Activated B cell treated with CpG ODN at 0.5 μM for 24 hours (primary cell): ENCODE results near the gene HERPUD1. TPM values are rescaled to one million over a fixed set of nuclear protein-coding genes. Genes with fewer than 3 reads are reported as not detected.

ENCODE experiments used
- ATAC-seq: fragments of 200-7000 bp; cut with Tn5 transposase; one replicate; pipeline ENCODE4 v1.10.0; 2021; ENCODE audit warnings: low read depth, mild to moderate bottlenecking, moderate library complexity
- CTCF ChIA-PET: fragments of 350-600 bp; sonication (Branson Sonifier 250); formaldehyde crosslinking; loops from one replicate; lab custom pipeline; 2021; ENCODE audit warnings: antibody characterized with exemption; lab: Charles Lee
- POLR2A ChIA-PET: fragments of 350-600 bp; sonication (Branson Sonifier 250); formaldehyde crosslinking; loops from one replicate; lab custom pipeline; 2021; ENCODE audit warnings: antibody characterized with exemption; lab: Charles Lee
- DNase-seq: peaks from one replicate; pipeline ENCODE4 v3.0.0; 2022
- H3K27ac Mint-ChIP-seq: one replicate; pipeline ENCODE4 v1.8.0; 2020; ENCODE audit warnings: mixed read lengths
- H3K27me3 Mint-ChIP-seq: one replicate; pipeline ENCODE4 v1.8.0; 2021; ENCODE audit warnings: mixed read lengths
- H3K36me3 Mint-ChIP-seq: one replicate; pipeline ENCODE4 v1.8.0; 2021; ENCODE audit warnings: low read depth, mixed read lengths
- H3K4me1 Mint-ChIP-seq: one replicate; pipeline ENCODE4 v1.8.0; 2021; ENCODE audit warnings: mixed read lengths
- H3K4me3 Mint-ChIP-seq: one replicate; pipeline ENCODE4 v1.8.0; 2020; ENCODE audit warnings: mild to moderate bottlenecking, mixed read lengths
- H3K9me3 Mint-ChIP-seq: one replicate; pipeline ENCODE4 v1.8.0; 2020; ENCODE audit warnings: mixed read lengths
- intact Hi-C: fragments of 100-400 bp; cut with micrococcal nuclease; formaldehyde crosslinking; loops from one replicate; pipeline ENCODE4 v1.15.1; 2024
- total RNA-seq: library from RNA; stranded (reverse); gene quantifications from 2 replicates; pipeline ENCODE4 v1.2.3, GENCODE V29; 2022
- TF ChIP-seq, protein P1 (sequence below): fragments of 200-600 bp; IDR thresholded peaks from one replicate; pipeline ENCODE4 v1.8.0; 2022; ENCODE audit warnings: antibody characterized with exemption, mild to moderate bottlenecking

The HERPUD1 gene
- total RNA-seq, 1 donor from 2014 or later: 820 TPM

DNA sequence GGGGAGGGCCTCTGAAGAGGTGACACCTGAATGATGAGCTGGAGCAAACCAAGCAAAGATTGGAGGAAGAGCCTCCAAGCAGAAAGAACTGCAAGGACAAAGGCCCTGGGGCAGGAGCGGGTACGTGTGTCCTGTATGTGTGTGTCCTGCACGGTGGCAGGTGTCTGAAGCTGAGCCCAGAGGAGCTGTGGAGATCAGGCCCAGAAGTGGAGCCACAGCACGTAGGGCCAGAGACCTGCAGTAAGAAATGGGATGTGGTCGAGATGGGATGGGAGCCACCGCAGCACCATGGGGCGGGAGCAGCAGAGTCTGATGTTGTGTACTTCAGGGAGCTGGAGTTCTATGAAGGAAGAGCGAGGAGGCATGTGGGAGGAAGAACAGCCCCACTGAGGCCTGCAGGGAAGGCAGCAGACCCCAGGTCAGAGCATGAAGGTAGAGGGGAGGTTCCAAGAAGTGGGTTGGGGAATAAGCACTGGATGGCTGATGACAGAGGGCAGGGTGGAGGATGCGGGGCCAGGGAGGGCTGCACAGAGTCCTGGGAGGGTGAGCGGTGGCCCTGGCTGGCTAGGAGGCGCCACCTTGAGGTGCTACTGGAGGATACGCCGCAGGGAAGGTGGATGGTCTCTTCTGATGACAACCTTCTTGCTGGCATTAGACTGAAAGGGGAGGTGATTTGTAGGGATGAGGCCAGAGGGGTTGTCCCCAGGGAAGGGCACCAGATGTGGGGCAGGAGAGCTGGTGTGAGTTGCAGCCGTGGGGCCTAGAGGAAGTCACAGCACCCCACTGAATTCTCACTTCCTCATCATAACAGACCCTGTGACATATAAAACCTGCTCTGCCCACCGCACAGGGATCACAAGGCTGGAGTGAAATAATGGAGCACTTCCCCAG lies 19.2 kb downstream of the HERPUD1 start:
- DNase-seq: peak; percentile 68
- Mint-ChIP-seq H3K27me3 (no peaks in the 10 kb centered on the region), H3K4me1 (peaks cover 48% of the 10 kb centered on the region), H3K27ac (peak overlapping the region; percentile 74), H3K9me3 (no peaks in the 10 kb centered on the region), H3K4me3 (peak overlapping the region; percentile 60), H3K36me3 (peaks cover 17% of the 10 kb centered on the region)
- ChIA-PET CTCF (interaction anchor here (0.6 to 4.4 kb wide), 14 partner anchors 9 to 133 kb away, joined by 3 to 33 read pairs (median 4); partner anchors contain the start of genes CETP and HERPUD1), POLR2A (interaction anchor here (0.5 to 4.1 kb wide), 25 partner anchors 9 to 569 kb away, joined by 3 to 62 read pairs (median 4); partner anchors contain the start of genes ARL2BP, HERPUD1, NLRC5 and PSME3IP1)
- intact Hi-C loops: loop anchor here (1.0 to 5.0 kb wide), 6 partner anchors 13 to 91 kb away; no protein-coding TSS in a partner anchor
- ATAC-seq: peak; percentile 90
- TF ChIP-seq, protein P1, sequence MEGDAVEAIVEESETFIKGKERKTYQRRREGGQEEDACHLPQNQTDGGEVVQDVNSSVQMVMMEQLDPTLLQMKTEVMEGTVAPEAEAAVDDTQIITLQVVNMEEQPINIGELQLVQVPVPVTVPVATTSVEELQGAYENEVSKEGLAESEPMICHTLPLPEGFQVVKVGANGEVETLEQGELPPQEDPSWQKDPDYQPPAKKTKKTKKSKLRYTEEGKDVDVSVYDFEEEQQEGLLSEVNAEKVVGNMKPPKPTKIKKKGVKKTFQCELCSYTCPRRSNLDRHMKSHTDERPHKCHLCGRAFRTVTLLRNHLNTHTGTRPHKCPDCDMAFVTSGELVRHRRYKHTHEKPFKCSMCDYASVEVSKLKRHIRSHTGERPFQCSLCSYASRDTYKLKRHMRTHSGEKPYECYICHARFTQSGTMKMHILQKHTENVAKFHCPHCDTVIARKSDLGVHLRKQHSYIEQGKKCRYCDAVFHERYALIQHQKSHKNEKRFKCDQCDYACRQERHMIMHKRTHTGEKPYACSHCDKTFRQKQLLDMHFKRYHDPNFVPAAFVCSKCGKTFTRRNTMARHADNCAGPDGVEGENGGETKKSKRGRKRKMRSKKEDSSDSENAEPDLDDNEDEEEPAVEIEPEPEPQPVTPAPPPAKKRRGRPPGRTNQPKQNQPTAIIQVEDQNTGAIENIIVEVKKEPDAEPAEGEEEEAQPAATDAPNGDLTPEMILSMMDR: no peak

DNA sequence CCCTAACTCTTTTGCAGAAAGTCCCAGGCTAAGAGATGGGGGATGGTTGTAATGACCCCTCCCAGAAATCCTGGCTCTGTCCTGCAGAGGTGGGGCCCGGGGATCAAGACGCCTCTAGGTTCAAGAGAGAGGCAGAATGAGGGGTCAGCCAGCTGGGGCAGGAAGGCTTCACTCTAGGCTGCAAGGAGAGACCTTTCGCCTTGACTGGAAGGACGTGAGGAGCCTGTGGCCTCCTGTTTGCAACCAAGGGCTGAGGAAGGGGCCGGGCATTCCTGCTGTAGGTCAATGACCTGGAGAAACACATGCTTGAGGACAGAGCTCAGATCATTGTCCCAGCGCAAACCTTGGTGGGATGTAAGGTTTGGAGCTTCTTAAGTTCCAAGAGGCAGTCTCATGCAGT lies 21.1 kb downstream of the HERPUD1 start:
- CTCF ChIA-PET: interaction anchor here (1.7 to 4.4 kb wide), 3 partner anchors 12 to 85 kb away, joined by 5 to 33 read pairs (median 27); partner anchors contain the start of gene HERPUD1
- no peak for ATAC-seq
- no peak for DNase-seq
- Mint-ChIP-seq H3K9me3 (no peaks in the 10 kb centered on the region), H3K27me3 (no peaks in the 10 kb centered on the region), H3K4me1 (peaks cover 45% of the 10 kb centered on the region), H3K4me3 (no peak overlapping the region), H3K27ac (no peak overlapping the region), H3K36me3 (peaks cover 5% of the 10 kb centered on the region)
- intact Hi-C loops: loop anchor here (5.0 kb wide), 1 partner anchor 39 kb away; no protein-coding TSS in a partner anchor
- POLR2A ChIA-PET: interaction anchor here (0.9 to 3.4 kb wide), 7 partner anchors 11 to 288 kb away, joined by 3 to 35 read pairs (median 4); no protein-coding TSS in a partner anchor
- TF ChIP-seq, protein P1: no peak

DNA sequence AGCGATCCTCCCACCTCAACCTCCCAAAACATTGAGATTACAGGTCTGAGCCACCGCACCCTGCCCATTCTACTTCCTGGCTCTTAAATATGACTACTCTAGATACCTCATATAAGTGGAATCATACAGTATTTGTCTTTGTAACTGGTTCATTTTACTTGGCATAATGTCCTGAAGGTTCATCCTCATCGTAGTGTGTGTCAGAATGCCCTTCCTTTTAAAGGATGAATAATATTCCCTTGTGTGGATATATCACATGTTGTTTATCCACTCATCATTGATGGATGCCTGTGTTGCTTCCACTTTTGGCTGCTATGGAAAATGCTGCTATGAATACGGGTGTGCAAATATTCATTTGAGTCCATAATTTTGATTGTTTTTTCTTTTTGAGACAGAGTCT lies 24.1 kb downstream of the HERPUD1 start:
- Mint-ChIP-seq H3K27ac (no peak overlapping the region), H3K36me3 (no peaks in the 10 kb centered on the region), H3K4me1 (peaks cover 25% of the 10 kb centered on the region), H3K27me3 (no peaks in the 10 kb centered on the region), H3K4me3 (no peak overlapping the region), H3K9me3 (no peaks in the 10 kb centered on the region)
- intact Hi-C loops: no loop called here
- DNase-seq (no peak), ATAC-seq (no peak)
- ChIA-PET POLR2A (interaction anchor here (1.0 kb wide), 1 partner anchor 12 kb away, joined by 5 read pairs; no protein-coding TSS in a partner anchor), CTCF (no interaction called here)
- TF ChIP-seq, protein P1: no peak

DNA sequence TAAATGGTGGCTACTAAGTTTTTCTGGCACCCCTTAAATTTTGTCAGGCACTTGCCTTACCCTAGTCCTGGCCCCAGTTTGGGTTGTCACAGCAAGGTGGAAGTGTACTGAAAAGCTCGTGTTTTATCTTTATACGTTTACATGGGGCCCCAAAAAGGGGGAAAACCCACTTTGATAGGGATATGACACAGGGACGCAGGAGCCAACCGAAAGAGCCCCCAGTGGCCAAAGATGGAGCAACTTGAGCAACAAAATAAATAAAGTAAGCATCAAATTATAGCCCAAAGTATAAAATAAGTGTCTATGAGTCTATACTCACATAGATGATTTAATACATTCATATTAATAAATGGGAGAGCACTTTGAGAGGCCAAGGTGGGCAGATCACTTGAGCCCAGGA lies 24.8 kb downstream of the HERPUD1 start:
- Mint-ChIP-seq H3K27ac (no peak overlapping the region), H3K27me3 (no peaks in the 10 kb centered on the region), H3K4me3 (no peak overlapping the region), H3K9me3 (no peaks in the 10 kb centered on the region), H3K4me1 (peaks cover 18% of the 10 kb centered on the region), H3K36me3 (no peaks in the 10 kb centered on the region)
- POLR2A ChIA-PET: interaction anchor here (0.6 to 1.0 kb wide), 2 partner anchors 13 to 229 kb away, joined by 4 to 5 read pairs; partner anchors contain the start of genes PSME3IP1 and RSPRY1
- no peak for ATAC-seq
- DNase-seq: no peak
- TF ChIP-seq, protein P1: no peak
- CTCF ChIA-PET: no interaction called here
- intact Hi-C loops: no loop called here
